Kidney glomerular epithelial cell (primary cell): ENCODE measurements around the gene CYTH3.

Experiments used
- DNase-seq: peaks from one replicate; lab custom pipeline; 2025; lab: John Stamatoyannopoulos, UW

Gene CYTH3

DNA sequence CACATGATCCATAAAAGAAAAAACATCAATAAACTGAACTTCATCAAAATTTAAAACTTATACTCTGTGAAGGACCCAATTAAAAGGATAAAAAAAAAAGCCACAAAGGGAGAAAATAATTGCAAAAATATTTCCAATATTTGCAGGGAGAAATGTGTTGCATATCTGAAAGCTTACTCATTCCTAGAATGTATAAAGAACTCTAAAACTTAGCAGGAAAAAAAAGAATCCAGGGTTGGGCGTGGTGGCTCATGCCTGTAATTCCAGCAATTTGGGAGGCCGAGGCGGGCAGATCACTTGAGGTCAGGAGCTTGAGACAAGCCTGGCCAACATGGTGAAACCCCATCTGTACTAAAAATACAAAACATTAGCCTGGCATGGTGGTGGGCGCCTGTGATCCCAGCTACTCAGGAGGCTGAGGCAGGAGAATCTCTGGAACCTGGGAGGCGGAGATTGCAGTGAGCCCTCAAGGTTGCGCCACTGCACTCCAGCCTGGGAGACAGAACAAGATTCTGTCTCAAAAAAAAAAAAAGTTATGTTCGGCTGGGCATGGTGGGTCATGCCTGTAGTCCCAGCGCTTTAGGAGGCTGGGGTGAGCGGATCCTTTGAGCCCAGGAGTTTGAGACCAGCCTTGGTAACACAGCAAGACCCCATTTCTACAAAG, 11.1 kb upstream of the CYTH3 start:
- DNase-seq, result peak; percentile 35

DNA sequence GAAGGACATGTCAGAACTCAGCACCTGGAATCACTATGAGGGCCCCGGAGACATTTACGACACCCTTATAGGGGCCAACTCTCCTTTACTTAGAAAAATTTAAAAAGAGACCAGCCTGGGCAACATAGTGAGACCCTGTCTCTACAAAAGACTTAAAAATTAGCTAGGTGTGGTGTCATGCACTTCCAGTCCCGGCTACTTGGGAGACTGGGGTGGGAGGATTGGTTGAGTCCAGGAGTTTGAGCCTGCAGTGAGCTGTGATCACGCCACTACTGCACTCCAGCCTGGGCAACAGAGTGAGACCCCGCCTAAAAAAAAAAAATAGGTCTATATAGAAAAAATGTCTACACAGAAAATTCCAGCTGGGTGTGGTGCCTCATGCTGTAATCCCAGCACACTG, 7.5 kb upstream of the CYTH3 start:
- DNase-seq, result no peak

GRCh38 chr7:6279341-6279740, 6.9 kb upstream of the CYTH3 start:
- no peak for DNase-seq

- DNase-seq, result no peak
These were observed 6.4 kb upstream of the CYTH3 start for GRCh38 chr7:6278749-6279310.

DNA sequence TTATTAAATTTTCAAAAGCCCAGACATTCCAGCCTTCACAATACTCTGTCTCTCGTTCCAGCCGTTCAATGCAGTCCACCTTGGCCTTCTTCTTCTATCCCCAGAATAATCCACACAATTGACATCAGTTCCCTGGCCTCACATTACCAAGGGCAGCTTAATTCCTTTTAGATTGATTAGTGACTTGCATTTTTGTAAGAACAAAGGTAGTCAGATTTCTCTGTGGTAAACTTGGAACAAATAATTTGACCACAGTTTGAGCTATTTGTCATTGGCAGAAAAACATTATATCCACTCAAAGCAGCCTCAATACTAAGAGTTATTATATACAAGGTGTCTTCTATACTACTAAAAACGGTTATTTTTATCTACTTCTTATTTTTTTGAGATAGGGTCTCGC, 5.1 kb upstream of the CYTH3 start:
- no peak for DNase-seq

DNA sequence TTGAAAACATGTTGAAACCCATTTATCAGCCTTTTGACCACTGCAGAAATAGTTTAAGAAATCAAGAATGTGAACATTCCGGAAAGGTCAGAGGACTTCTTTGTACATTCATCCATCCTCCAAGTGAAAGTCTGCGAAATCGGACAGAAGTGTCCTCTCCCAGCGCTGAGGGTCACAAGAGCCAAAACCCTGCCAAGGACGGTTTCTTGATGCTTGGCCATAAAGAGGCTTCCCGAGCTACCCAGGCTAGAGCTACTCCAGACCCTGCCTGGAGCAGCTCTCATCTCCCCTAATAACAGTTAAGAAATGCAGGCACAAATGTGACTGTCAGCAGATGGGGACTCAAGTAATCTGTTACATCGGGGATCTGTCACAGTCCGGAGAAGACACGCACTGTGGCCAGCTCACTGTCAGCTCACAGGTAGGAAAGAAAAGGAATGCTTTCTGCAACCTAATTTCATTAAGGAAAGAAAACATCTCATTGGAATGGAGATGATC, 4.5 kb upstream of the CYTH3 start:
- no peak for DNase-seq

GRCh38 chr7:6274743-6275142, 2.3 kb upstream of the CYTH3 start:
- no peak for DNase-seq

- DNase-seq, result no peak
These were observed 1.6 kb upstream of the CYTH3 start for GRCh38 chr7:6273917-6274630.

GRCh38 chr7:6273380-6273837, 985 bp upstream of the CYTH3 start:
- no peak for DNase-seq

GRCh38 chr7:6271694-6272440, 557 bp downstream of the CYTH3 start:
- no peak for DNase-seq

GRCh38 chr7:6271060-6271658, 1.3 kb downstream of the CYTH3 start:
- peak; percentile 31 for DNase-seq

DNA sequence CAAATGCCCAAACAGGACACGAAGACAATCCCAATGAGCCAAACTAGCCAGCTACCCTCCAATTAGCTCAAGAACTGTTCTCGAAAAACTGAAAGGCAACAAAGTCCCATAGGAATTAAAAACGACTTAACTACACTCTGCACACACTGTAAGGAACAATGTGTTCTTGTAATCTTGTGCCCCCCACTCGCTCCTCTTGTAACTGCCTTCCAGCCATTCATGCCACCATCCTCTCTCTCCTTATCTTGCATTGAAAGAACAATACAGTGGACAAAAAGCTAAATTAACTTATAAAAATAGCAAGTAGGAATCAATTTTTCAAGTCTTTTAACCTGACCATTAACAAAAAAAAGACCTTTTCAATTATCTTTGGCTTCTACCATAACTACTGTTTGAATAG, 2.9 kb downstream of the CYTH3 start:
- DNase-seq, result no peak

DNA sequence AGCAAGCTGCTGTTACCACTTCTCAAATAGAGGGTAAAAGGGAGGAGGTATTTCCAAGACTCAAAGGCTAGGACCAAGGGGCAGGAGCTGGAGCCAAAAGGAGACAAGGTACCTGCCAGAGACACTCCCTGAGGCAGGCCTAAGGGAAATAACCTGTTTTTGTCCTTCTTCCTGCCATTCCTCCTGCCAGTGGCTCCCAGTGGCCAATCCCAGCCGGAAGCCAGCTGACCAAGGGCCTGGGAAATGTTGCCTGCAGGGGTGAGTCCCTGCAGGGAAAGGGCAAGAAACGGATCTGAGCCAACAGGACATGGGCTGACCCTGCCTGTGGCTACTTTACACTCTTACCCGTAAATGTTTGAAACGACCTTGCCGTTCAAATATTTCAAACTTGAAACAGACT, 3.5 kb downstream of the CYTH3 start:
- DNase-seq, result no peak

DNA sequence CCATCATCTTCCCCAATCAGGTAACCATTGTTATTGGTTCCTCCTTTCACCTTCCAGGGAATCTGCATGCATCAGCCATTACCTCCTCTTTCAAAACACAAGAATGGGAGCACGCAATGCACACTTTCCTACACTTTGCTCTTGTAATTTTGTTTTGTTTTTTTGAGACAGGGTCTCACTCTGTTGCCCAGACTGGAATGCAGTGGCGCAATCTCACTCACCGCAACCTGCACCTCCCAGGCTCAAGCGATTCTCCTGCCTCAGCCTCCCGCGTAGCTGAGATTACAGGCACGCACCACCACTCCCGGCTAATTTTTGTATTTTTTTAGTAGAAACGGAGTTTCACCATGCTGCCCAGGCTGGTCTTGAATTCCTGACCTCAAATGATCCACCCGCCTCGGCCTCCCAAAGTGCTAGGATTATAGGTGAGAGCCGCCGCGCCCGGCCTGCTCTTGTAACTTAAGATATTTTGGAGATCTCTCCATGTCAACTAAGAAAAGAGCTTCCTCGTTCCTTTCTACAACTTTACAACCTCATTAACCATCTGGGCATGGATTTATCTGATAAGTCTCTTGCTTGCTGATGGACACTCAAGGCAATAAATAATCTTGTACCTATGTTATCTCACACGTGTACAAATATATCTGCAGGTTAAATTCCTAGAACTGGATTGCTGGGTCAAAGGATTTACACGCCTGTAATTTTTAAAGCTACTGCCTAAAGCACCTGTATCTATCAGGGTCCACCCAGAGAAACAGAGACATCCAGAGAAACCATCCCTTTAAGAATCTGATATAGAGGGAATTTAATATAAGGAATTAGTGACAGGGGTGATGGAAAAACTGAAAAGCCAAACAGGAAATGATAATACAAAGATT, 4.2 kb downstream of the CYTH3 start:
- no peak for DNase-seq

DNA sequence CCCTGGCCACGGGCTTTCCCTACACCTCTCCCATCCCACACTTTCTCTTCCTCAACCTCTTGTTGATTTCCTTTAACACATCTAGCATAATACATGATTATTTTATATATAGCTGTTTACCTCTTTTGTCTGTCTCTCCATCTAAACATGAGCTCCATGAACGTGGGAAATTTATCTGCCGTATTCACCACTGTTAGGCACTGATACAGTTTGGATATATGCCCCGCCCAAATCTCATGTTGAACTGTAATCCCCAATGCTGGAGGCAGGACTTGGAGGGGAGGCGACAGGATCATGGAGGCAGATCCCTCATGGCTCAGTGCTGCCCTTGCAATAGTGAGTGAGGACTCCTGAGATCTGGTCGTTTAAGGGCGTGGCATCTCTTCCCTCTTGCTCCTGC, 5.7 kb downstream of the CYTH3 start:
- DNase-seq, result no peak

DNA sequence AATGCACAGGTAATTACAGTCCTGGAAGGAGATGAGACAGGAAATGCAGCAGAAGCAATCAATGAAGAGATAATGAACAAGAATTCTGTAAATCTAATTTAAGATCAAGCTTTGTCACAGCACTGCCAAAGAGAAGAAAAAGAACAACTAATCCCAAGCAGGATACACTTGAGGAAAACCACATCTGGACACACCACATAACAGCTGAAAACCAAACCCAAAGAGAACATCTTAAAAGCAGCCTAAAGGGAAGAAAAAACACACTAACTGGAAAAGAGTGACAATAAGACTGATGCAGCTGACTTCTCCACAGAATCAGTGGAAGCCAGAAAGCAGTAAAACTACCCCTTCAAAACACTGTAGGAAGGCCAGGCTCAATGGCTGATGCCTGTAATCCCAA, 10.2 kb downstream of the CYTH3 start:
- DNase-seq, result no peak

DNA sequence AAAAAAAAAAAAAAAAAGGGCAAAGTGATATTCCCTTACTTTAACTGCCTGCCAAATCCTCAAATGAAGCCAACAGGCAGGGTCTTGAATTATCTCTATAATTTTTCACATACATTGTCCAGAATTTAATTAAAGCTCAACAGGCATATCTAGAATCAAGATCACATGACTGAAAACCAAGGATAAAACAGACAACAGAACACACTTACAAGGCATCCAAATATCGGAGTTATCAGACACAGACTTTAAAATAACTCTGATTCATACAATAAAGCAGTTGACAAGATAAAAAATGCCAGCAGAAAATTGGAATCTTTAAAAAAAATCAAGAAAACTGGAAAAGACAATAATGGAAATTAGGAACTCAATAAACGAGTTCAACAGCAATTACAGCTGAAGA, 10.7 kb downstream of the CYTH3 start:
- DNase-seq, result no peak

DNA sequence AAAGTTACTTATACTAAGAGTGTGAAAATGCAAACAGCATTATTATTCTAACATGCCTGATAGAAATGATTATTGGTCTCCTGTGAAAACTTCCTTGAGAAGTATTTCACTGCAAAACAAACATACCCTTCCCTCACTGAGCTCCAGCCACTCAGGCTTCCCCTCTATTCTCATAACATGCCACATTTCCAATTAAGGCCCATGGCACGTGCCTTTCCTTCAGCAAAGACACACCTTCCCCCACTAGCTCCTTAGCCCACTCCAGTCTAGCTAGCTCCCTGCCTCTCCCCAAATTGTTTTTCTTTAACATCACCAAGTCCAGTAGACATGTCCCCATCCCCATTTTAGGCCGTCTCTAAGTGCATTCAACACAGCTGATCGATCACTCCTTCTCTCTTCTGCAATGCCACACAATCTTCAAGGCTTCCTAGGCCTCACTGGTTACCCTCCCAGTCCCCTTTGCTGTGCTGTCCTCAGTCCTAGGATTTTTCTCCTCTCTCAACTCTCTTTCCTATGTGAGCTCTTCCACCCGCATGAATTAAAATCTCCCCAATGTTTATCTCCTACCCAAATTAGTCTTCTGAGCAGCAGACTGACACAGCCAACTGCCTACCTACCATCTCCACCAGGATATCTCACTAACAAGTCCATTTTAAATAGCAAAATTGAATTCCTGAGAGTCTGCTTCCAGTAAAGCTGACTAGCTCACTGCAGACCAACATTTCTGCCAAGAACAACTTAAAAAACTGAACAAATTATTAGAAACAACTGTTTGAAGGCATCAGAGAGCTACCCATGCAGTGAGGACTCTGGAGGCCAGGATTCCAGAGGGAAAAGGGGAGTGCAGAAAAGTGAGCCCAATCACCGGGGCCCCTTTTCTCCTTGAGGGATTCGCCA, 11.9 kb downstream of the CYTH3 start:
- DNase-seq, result no peak

DNA sequence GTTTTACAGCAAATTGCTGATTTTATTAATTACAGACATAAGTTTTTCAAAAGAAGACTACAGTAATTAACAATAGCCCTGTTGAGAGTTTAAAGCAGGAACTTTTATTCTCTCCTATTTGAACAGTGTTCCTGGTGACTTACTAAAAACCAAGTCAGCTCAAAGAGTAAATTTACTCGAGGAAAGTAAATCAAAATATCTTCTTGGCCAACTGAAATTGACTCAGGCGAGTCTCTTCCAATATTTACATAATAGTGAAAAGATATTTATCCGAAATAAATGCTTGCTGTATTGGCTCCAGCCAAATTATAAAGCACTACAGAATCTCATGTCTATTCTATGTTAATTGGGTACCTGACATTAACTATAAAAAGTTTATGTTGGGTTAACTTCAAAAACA, 13.2 kb downstream of the CYTH3 start:
- no peak for DNase-seq
